Measurements from ENCODE around the gene TMEM243. TPM values are rescaled to one million over a fixed set of nuclear protein-coding genes. Genes with fewer than 3 reads are reported as not detected.
A peak's percentile ranks its signal among the peaks of the same experiment; 100 is the strongest.
"Not testable (repeated sequence)": the region's sequence is repeated elsewhere in the genome, so short reads cannot be mapped to it uniquely, and the experiment has no call there.

Gene TMEM243, protein sequence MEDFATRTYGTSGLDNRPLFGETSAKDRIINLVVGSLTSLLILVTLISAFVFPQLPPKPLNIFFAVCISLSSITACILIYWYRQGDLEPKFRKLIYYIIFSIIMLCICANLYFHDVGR
- total RNA-seq, result 4.3 TPM
- long read RNA-seq, transcript TMEM243-203 (5 exons, 1,273 nt), result major isoform, 6 of 10 reads
- long read RNA-seq, partial matches to known transcripts, result 0 of 10 reads
- long read RNA-seq, other reads (novel, unspliced or antisense), result 0 of 10 reads

DNA sequence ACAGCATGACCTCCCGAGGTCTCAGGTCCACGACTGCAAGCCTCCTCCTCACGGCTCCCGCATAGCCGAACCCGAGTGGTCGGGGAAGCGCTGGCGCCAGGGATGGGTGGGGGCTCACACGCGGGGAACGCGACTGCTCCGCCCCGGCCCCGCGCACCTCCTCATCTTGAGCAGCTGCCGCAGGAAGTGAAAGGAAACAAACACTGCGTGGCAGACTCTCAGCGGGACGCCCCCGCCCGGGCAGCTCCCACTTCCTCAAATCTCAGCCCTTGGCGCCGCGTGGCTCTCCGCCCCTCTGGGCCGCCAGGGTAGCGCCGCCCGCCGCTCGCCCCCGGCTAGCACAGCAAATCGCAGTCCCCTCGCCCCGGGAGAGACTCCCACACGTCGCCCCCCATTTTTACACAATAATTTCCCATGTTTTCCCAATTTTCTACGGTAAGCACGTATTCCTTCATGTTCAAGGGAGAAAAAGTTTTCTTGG, at the start of gene TMEM243:
TSS of gene TMEM243 (minus strand) at position 188 of the 481 bp plus-strand sequence. CDS start 229 bp downstream, outside the sequence.
- ATAC-seq (peak; percentile 92), DNase-seq (peak; percentile 88)
- intact Hi-C loops (cut with micrococcal nuclease), result loop anchor here (2.0 kb wide), 1 partner anchor 19 kb away; no protein-coding TSS in a partner anchor

DNA sequence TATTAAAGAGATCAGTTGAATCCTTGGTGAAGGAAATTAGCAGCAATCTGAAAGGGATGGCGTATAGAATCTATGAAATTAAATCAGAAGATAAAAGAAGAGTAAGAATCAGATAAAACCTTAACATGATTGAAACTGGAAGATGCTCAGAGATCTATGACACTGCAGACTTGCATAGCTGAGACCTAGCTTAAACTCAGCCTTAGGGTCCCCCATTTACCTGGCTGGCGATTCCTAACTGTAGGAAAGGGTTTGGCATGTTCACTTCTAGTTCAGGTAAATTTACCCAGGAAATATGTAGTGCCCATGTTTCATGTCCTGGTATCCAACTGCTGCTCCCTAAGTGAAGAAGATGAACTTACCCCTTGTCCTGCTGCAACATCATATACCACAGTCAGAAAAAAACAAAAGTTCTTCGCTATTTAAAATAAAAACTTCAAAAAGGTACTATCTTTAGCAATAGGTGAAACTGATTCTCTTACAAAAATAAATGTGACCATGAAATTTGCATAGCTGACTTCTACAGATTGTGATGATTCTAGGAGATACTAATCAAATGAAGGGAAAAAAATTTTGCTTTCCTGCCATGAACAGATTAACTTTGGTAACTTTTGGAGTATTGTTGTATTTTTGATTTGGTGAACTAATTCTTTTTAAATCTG, 47.8 kb upstream of the TMEM243 start:
- ATAC-seq (no peak), DNase-seq (no peak)
- intact Hi-C loops (cut with micrococcal nuclease), result no loop called here

DNA sequence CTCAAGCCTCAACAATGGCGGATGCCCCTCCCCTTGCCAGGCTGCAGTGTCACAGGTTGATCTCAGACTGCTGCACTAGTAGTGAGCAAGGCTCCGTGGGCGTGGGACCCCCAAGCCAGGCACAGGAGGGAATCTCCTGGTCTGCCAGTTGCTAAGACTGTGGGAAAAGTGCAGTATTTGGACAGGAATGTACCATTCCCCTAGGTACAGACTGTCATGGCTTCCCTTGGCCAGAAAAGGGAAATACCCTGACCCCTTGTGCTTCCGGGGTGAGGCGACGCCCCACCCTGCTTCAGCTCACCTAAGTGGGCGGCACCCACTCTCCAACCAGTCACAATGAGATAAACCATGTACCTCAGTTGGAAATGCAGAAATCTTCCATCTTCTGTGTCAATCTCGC, 44.0 kb upstream of the TMEM243 start:
- ATAC-seq, result no peak
- DNase-seq, result no peak
- intact Hi-C loops (cut with micrococcal nuclease), result no loop called here

DNA sequence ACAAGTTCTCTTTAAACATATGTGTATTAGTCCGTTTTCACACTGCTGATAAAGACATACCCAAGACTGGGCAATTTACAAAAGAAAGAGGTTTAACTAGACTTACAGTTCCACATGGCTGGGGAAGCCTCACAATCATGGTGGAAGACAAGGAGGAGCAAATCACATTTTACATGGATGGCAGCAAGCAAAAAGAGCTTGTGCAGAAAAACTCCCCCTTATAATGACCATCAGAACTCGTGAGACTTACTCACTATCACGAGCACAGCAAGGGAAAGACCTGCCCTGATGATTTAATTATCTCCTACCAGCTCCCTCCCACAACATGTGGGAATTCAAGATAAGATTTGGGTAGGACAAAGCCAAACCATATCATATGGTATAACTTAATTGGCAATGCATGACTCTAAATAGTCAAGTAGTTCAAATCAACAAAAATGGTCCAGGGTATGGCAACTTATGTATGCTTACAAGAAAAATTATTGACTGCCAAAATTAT, 34.1 kb upstream of the TMEM243 start:
- ATAC-seq (no peak), DNase-seq (no peak)
- intact Hi-C loops (cut with micrococcal nuclease), result no loop called here

DNA sequence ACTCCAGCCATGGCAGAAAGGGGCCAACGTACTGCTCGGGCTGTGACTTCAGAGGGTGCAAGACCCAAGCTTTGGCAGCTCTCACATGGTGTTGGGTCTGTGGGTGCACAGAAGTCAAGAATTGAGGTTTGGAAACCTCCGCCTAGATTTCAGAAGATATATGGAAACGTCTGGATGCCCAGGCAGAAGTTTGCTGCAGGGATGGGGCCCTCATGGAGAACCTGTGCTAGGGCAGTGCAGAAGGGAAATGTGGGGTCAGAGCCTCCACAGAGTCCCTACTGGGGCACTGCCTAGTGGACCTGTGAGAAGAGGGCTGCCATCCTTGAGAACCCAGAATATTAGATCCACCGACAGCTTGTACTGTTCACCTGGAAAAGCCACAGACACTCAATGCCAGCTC, 26.1 kb upstream of the TMEM243 start:
- intact Hi-C loops (cut with micrococcal nuclease); DNase-seq; ATAC-seq: not testable (repeated sequence)

DNA sequence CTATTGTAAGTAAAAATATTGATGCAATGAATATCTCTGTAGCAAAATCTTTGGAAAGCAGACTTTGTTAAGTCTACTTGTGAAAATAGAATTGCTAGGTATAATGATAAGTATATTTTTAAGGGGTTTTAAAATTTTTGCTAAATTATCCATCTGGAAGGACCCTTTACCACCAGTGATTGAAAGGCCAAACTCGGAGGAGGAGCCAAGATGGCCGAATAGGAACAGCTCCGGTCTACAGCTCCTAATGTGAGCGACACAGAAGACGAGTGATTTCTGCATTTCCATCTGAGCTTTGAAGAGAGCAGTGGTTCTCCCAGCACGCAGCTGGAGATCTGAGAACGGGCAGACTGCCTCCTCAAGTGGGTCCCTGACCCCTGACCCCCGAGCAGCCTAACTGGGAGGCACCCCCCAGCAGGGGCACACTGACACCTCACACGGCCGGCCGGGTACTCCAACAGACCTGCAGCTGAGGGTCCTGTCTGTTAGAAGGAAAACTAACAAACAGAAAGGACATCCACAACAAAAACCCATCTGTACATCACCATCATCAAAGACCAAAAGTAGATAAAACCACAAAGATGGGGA, 19.0 kb upstream of the TMEM243 start:
- not testable (repeated sequence) for DNase-seq, ATAC-seq
- intact Hi-C loops (cut with micrococcal nuclease), result loop anchor here (5.0 kb wide), 1 partner anchor 316 kb away; no protein-coding TSS in a partner anchor

DNA sequence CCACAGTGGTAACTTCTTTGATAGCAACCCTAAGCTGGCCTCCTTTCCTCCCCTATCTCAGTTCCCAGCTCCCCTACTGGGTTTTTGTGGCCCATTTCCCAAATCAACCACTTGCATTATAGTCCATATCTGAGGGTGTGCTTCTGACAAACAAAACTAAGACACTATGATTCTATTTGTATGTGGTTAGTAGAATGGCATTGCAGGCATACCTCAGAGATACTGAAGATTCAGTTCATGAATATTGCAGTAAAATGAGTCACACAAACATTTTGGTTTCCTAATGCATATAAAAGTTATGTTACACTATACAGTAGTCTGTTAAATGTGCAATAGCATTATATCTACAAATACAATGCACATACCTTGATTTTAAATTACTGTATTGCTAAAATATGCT, 15.4 kb upstream of the TMEM243 start:
- DNase-seq (no peak), ATAC-seq (no peak)
- intact Hi-C loops (cut with micrococcal nuclease), result loop anchor here (5.0 kb wide), 1 partner anchor 313 kb away; no protein-coding TSS in a partner anchor

DNA sequence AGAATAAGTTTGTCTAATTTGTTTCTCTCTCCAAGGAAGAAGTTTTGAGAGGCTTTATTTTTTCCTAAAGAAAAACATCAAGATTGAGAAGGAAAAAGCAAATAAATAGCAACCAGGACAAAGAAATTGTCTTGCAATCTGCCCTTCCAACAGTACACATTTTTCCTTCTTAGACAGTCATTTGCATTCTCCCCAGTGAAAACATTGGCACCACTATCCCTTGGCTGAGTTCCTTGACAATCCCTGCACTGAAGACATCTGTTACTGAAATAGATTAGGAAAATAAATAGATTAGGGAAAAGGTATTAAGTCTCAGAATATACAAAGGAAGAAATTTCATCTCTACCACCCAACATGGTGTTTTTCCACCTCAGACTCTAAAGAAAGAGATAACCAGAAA, 12.2 kb upstream of the TMEM243 start:
- ATAC-seq, result peak; percentile 41
- intact Hi-C loops (cut with micrococcal nuclease), result no loop called here
- no peak for DNase-seq

DNA sequence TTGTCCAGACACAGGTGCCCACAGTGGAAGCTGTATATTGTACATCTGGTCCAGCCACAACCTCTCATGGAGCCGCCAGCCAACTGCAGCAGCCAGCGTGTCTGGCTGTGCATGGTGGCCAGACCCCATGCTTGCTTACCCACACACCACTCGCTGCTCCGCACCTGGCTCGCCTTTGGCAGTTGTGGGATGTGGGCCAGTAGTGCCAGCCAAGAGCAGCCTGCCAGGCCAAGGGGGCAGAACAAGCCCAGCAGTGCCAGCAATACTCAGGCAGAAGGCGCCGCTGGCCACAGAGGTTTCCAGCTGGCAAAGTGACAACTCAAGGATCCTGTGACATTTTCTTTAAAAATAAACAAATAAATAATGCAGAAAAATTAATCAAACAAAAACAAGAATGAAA, 11.7 kb upstream of the TMEM243 start:
- peak; percentile 92 for ATAC-seq
- peak; percentile 61 for DNase-seq
- intact Hi-C loops (cut with micrococcal nuclease), result no loop called here

DNA sequence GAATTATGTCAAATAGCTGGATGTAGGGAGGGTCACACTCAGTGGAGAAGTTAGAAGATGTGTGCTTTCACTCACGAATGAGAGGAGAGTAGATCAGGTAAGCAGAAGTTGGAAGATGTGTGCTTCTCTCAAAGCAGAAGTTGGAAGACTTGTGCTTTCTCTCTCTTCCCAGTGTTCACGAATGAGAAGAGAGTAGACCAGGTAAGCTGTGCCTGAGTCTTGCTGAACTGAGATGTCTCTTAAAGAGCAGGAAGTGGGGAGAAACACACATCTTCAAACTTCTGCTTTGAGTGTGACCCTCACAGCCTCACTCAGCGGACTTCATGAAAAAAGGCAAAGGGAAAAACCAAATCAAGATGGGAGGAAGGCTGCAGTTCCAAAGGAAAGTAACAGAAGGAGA, 7.0 kb upstream of the TMEM243 start:
- intact Hi-C loops (cut with micrococcal nuclease), result no loop called here
- ATAC-seq, result no peak

DNA sequence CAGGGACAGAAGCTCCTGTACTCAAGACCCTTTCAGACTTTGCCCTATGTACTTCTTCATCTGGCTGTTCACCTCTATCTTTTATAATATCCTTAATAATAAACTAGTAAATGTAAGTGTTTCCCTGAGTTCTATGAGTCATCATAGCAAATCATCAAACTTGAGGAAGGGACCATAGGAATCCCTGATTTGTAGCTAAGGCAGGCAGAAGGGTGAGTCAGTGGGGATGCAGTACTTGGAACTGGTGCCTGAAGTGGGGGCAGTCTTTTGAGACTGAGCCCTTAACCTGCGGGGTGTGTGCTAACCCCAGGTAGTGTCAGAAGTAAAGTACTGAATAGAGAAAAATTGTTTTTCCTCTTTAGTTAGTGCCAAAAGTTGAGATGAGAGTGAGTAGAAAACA, 6.2 kb upstream of the TMEM243 start:
- DNase-seq (no peak), ATAC-seq (no peak)
- intact Hi-C loops (cut with micrococcal nuclease), result no loop called here

More for the DNA sequence above, 7.0 kb upstream of the TMEM243 start:
- DNase-seq, result no peak

DNA sequence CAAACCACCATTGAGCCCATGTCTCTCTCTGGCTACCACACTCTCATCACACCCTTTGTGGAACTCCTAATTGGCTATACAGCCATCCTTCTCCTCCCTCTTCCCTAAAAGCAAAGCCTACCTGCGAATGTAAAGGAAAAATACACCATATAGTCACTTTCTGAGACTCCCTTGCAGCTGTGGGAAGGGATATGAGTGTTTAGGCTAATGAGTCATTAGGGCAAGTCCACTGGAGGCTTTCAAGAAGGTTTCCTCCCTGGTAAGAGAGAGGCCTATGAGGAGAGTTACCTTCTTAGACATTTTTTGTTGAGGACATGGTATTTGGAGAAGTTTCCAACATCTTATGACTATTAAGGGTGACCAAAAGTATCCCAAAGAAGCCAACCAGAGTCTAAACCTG, 4.1 kb upstream of the TMEM243 start:
- ATAC-seq, result no peak
- no peak for DNase-seq
- intact Hi-C loops (cut with micrococcal nuclease), result no loop called here

DNA sequence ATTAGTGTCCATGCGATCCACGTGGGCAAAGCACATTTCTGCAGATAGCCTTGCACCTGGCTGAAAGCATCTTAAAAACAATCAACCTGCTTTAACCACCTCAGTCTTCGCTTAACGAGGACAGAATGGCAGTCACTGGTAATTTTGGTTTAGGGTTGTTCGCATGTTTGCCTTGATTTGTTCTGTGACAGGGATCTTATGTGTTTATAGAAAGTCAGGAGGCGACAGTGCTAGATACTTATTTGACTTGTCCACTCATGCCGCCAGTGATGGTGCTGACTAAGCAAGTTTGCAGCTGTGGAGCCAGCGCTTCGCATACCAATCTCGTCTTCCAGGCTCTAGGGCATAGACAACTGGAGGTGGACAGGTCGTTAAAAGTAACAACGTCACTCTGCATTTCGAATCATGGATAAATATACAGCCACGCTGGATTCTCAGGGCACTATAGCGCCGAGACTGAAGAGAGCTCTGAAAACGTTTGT, 1.2 kb upstream of the TMEM243 start:
- intact Hi-C loops (cut with micrococcal nuclease), result no loop called here
- ATAC-seq (no peak), DNase-seq (no peak)

DNA sequence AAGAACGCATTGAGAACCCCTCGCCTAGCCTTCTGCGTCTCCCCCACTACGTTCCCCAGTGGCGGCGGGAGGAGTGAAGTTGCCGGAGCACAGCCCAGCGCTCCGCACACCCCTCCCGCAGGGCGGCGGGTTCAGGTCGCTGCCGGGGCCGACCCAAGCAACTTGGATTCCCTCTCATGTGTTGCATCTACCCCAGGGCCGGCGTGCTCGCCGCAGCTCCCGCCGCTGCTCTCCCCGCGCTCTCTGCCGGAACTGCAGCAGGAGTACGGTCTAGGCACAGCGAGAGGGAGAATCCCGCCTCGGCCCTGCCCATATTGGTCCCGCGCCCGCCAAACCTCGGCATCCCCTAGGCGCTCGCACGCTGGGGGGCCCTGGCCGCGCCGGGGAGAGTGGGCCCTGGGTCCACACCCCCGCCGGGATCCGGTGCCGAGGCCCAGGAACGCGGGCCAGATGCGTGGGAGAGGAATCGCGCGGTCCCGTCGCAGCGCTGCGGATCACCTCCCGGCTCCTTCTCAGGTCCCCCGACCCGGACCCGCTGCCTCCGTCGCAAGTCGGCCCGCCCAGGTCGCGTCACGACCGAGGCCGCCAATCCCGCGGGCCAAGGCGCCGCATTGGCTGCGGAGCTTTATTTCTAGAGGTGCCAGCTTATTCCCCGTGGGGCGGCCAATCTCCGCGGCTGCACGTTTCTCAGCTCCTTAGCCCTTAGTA, 648 bp upstream of the TMEM243 start:
- intact Hi-C loops (cut with micrococcal nuclease), result no loop called here
- peak; percentile 86 for ATAC-seq
- peak; percentile 86 for DNase-seq

DNA sequence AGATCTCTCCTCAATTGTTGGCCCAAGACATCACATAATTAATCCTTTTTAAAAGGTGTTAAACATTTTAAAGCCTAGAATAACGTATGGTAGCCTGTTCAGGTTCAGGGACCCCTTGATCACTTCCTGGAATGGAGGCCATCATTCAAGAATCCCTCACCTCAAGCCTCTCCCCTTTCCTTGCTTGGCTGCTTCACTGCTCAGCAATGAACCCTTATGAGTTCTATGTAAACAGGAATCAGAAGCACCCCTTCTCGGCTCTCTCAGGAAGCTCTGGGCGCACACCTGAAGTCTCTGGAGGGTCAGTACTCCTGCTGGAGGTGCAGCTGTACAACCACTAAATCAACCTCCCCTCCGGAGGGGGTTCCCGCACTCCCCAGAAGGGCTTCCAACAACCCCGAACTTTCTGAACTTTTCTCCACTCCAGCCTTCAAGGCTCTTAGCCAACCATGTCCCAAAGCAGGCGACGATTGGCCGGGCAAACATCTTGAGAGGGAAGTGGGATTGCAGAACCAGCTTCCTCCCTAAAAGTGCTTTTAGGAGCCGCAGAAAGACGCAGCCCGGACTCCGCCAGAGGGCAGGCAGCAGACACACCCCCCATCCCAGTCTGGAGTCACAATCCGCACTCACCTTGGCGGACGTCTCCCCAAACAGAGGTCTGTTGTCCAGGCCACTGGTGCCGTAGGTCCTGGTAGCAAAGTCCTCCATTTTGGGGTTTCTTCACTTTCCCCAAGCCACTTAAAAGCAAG, 562 bp downstream of the TMEM243 start:
- DNase-seq (peak; percentile 66), ATAC-seq (peak; percentile 66)
- intact Hi-C loops (cut with micrococcal nuclease), result loop anchor here (2.0 kb wide), 1 partner anchor 18 kb away; no protein-coding TSS in a partner anchor

DNA sequence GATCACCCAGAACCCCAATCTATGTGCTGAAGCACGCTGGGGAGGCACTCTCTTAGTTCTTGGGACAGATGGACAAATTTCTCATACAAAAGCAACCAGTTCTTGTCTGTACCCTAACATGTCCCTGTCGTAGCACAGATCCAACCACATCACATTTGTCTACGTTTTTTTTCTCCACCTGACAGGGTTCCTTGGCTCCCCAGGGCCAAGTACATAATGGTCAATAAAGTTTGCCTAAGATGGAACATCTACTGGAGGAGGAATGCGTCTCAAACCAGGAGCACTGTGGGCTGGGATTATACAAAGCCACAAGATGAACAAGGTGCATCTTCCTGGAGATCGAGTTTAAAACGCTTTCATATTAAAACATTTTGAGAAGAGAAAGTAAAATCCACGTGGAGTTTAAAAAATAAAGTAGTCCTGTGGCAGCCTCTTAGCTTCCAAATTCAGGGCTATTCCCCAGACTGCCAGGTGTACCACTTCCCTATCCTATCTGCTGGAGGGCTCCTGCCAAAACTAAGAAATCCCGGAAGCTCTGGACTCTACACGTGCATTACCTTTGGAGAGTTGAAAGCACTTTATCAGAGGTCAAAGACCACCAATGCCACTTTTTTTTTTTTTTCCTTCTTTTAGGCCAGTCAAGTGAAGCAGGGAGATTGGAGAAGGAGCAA, 1.4 kb downstream of the TMEM243 start:
- DNase-seq, result no peak
- ATAC-seq, result no peak
- intact Hi-C loops (cut with micrococcal nuclease), result loop anchor here (2.0 kb wide), 1 partner anchor 17 kb away; no protein-coding TSS in a partner anchor

DNA sequence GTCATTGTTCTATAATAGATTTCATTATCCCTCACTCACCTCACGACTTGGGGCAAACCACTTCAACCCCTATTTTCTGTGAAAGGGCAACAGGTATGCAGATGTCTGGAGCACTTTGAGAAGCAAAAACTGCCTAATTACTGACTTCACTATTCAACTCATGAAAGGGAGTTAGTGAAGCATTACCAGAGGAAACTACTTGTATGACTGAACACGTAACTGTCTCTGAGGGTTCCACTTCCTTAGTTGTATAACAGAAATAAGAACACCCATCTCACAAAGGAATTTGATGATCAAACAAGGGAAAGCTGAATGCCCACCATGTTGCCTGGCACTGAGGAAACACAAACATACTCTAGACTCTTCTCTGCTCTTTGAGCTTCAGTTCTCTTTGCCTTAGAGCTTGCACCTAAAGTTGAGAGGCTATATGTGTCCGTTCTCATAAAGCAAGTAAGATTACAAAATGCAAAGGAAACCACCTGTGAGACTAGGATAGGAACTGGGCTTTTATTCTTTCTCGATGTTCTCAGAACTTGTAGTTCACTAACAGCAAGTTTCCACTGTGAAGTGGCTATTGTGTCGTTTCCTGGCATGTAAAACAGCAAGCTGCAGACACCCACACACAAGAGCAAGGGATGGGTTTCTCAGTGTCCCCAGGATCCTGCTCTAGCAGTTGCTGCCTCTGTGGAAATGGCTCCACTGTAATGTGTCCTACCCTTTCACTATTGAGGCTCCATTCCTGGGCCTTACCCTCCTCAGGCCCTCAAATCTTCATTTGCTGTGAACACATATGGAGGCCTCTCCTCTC, 2.6 kb downstream of the TMEM243 start:
- DNase-seq, result no peak
- no peak for ATAC-seq
- intact Hi-C loops (cut with micrococcal nuclease), result no loop called here

Measured in left ventricle myocardium superior (tissue), 1 donor.